ENCODE measurements around the gene MTA3. TPM values are rescaled to one million over a fixed set of nuclear protein-coding genes. Genes with fewer than 3 reads are reported as not detected.
"Not testable (repeated sequence)": the region's sequence is repeated elsewhere in the genome, so short reads cannot be mapped to it uniquely, and the experiment has no call there.

Gene MTA3
- total RNA-seq, 1 donor from 2014 or later = 31.7 TPM

DNA sequence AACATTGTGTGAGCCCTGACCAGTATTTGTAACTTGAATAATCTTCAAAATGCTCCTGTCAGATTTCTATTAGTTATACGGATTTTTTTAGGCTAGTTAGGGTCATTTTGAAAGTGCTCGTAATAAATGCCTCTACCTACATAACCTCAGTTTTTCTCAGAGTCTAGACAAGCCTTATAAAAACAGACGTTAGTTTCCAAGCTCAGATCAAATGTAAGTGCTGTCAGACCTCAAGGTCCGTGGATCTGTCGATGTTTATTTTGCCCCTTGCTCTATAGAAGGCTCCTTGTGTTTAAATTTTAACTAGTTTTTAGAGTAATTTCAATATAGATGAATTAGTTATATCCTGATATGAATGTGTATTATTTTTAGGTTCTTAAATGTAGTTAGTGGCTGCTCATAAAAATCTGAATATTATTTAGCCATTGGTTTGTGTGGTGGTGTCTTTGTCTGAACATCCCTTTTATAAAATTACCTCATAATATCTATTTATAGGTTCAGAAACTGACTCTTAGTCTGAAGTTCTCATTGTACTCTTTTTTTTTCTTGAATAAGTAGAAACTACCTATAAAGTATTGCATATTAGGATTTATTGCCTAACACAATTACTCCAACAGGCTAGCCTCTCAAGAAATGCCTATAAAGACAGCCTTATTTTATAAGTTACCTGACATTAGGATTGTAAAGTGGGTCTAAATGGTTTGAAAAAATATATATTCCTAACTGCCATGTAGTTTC lies 71.1 kb downstream of the MTA3 start:
- no peak overlapping the region for H3K4me3 Mint-ChIP-seq
- H3K9me3 Mint-ChIP-seq = no peaks in the 10 kb centered on the region
- H3K27ac Mint-ChIP-seq = no peak overlapping the region
- H3K27me3 Mint-ChIP-seq = no peaks in the 10 kb centered on the region
- DNase-seq = no peak
- peaks cover 1% of the 10 kb centered on the region for H3K36me3 Mint-ChIP-seq (ENCODE audit: low read depth)
- intact Hi-C loops (cut with micrococcal nuclease) = no loop called here
- peaks cover 6% of the 10 kb centered on the region for H3K4me1 Mint-ChIP-seq

DNA sequence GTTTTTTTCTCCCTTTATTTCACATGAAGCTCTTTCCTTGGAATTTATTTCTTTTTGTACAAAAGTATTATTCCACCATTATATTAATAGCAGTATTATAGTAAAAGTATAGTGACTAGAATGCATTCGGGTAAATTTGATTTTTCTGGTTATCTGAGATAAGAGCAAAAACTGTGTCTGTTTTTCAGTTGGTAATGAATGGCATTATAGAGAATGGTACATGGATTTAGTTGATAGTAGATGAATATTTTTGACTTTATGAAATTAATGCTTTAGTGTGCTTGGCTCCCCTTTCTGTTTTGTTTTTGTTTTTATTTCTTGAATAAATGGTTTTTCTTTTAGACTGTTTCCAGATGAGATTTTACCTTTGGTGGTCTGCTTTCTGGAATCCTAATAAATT lies 71.8 kb downstream of the MTA3 start:
- Mint-ChIP-seq H3K4me1 (peaks cover 9% of the 10 kb centered on the region), H3K36me3 (ENCODE audit: low read depth) (peaks cover 5% of the 10 kb centered on the region), H3K9me3 (no peaks in the 10 kb centered on the region), H3K27ac (no peak overlapping the region), H3K27me3 (no peaks in the 10 kb centered on the region), H3K4me3 (no peak overlapping the region)
- intact Hi-C loops (cut with micrococcal nuclease) = no loop called here
- no peak for DNase-seq

GRCh38 chr2:42642371-42642770 lies 73.9 kb downstream of the MTA3 start:
- H3K9me3 Mint-ChIP-seq; H3K27me3 Mint-ChIP-seq; H3K4me1 Mint-ChIP-seq; H3K4me3 Mint-ChIP-seq; H3K27ac Mint-ChIP-seq; DNase-seq; intact Hi-C loops (cut with micrococcal nuclease): not testable (repeated sequence)
- H3K36me3 Mint-ChIP-seq (ENCODE audit: low read depth) = peaks cover 18% of the 10 kb centered on the region

- Mint-ChIP-seq H3K27me3 (no peaks in the 10 kb centered on the region), H3K9me3 (no peaks in the 10 kb centered on the region), H3K4me1 (peaks cover 15% of the 10 kb centered on the region), H3K27ac (no peak overlapping the region), H3K4me3 (no peak overlapping the region), H3K36me3 (ENCODE audit: low read depth) (peaks cover 21% of the 10 kb centered on the region)
- DNase-seq = no peak
- intact Hi-C loops (cut with micrococcal nuclease) = no loop called here
Measured at GRCh38 chr2:42645551-42645950, 77.1 kb downstream of the MTA3 start.

DNA sequence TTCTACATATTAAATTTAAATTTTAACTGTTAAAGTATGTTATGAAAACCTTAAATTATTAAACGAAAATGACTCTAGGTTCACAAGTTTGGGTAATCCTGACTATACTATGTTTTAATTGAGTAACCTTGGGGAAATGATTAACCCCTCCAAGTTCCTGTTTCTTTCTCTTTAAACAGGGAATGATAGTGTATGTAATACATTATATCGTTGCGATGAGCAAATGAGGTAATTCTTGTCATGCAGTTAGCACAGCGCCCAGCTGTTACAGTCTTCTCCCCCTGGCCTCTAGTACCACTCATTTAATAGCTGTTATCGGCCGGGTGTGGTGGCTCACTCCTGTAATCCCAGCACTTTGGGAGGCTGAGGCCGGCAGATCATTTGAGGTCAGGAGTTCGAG lies 80.4 kb downstream of the MTA3 start:
- Mint-ChIP-seq H3K27ac (no peak overlapping the region), H3K4me1 (peaks cover 28% of the 10 kb centered on the region), H3K9me3 (no peaks in the 10 kb centered on the region), H3K4me3 (no peak overlapping the region), H3K27me3 (no peaks in the 10 kb centered on the region), H3K36me3 (ENCODE audit: low read depth) (peaks cover 21% of the 10 kb centered on the region)
- no peak for DNase-seq
- intact Hi-C loops (cut with micrococcal nuclease) = loop anchor here (2.0 kb wide), 1 partner anchor 30 kb away; no protein-coding TSS in a partner anchor

- intact Hi-C loops (cut with micrococcal nuclease) = loop anchor here (5.0 kb wide), 1 partner anchor 84 kb away; the partner anchor contains the start of gene MTA3
- Mint-ChIP-seq H3K27ac (no peak overlapping the region), H3K4me3 (no peak overlapping the region), H3K4me1 (peaks cover 39% of the 10 kb centered on the region), H3K27me3 (no peaks in the 10 kb centered on the region), H3K36me3 (ENCODE audit: low read depth) (peaks cover 14% of the 10 kb centered on the region), H3K9me3 (no peaks in the 10 kb centered on the region)
- DNase-seq = no peak
Measured at GRCh38 chr2:42651057-42651456, 82.6 kb downstream of the MTA3 start.

DNA sequence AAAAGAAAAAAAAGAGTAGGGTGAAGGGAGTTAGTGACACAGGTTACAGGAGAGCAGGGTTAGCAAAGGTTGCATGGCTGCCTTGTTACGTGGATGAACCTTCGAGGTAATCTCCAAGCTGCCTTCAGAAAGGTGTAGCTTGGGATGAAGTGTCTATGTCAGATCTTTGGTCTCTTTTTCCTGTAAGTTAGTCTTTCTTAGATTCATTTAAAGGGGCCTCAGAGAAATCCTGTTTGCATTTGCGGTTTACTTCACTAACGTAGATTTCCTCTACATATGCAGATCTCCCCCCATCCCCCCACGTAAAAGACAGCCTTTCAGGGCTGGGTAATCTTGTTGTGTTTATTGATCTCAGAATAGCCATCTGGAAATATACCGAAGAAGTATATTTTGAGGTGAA lies 83.7 kb downstream of the MTA3 start:
- peaks cover 39% of the 10 kb centered on the region for H3K4me1 Mint-ChIP-seq
- intact Hi-C loops (cut with micrococcal nuclease) = loop anchor here (5.0 kb wide), 1 partner anchor 85 kb away; the partner anchor contains the start of gene MTA3
- H3K9me3 Mint-ChIP-seq = no peaks in the 10 kb centered on the region
- DNase-seq = peak; percentile 76
- peaks cover 9% of the 10 kb centered on the region for H3K36me3 Mint-ChIP-seq (ENCODE audit: low read depth)
- H3K27me3 Mint-ChIP-seq = no peaks in the 10 kb centered on the region
- H3K27ac Mint-ChIP-seq = peak overlapping the region; percentile 54
- peak overlapping the region; percentile 41 for H3K4me3 Mint-ChIP-seq

DNA sequence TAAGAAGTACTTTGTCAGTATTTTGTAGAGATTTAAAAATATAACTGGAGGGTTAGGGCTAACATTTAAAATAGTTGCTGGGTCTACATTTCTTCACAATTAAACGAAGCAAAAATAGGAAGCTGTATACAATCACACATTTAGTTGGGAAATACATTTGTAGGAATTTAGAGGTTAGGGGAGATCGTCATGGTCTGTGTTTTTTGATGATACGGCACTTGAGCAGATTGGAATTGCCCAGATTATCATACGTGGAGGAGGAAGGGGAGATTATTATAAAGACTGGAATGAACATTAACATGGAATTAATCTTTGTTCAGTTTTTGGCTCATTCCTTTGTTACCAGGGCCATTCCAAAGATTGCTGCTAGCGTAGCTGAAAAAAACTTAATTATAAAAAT lies 84.6 kb downstream of the MTA3 start:
- Mint-ChIP-seq H3K4me1 (peaks cover 39% of the 10 kb centered on the region), H3K36me3 (ENCODE audit: low read depth) (peaks cover 9% of the 10 kb centered on the region), H3K27me3 (no peaks in the 10 kb centered on the region), H3K4me3 (no peak overlapping the region), H3K27ac (no peak overlapping the region), H3K9me3 (no peaks in the 10 kb centered on the region)
- intact Hi-C loops (cut with micrococcal nuclease) = loop anchor here (5.0 kb wide), 1 partner anchor 86 kb away; the partner anchor contains the start of gene MTA3
- DNase-seq = no peak

GRCh38 chr2:42653908-42654445 lies 85.5 kb downstream of the MTA3 start:
- H3K36me3 Mint-ChIP-seq (ENCODE audit: low read depth) = peaks cover 10% of the 10 kb centered on the region
- no peaks in the 10 kb centered on the region for H3K27me3 Mint-ChIP-seq
- H3K9me3 Mint-ChIP-seq = no peaks in the 10 kb centered on the region
- H3K4me1 Mint-ChIP-seq = peaks cover 35% of the 10 kb centered on the region
- no peak for DNase-seq
- H3K4me3 Mint-ChIP-seq = no peak overlapping the region
- intact Hi-C loops (cut with micrococcal nuclease) = loop anchor here (5.0 kb wide), 1 partner anchor 87 kb away; the partner anchor contains the start of gene MTA3
- H3K27ac Mint-ChIP-seq = no peak overlapping the region

DNA sequence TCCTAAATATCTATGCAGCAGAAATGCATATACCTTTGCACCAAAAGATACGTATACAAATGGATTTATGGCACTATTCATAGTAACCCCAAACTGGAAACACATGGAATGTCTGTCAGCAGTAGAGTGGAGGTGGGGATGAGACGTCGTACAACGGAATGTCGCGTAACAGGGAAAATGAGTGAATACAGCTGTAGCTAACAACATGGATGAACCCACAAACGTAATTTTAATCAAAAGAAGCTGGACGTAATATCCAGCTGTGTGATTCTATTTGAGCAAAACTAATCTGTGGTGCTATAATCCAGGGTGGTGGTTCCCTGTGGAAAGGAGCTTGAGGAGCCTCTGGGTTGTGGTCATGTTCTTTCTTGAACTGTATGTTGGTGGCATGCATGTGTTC lies 89.9 kb downstream of the MTA3 start:
- H3K27me3 Mint-ChIP-seq = no peaks in the 10 kb centered on the region
- intact Hi-C loops (cut with micrococcal nuclease) = no loop called here
- H3K36me3 Mint-ChIP-seq (ENCODE audit: low read depth) = peaks cover 15% of the 10 kb centered on the region
- no peak for DNase-seq
- no peak overlapping the region for H3K27ac Mint-ChIP-seq
- no peaks in the 10 kb centered on the region for H3K9me3 Mint-ChIP-seq
- peaks cover 20% of the 10 kb centered on the region for H3K4me1 Mint-ChIP-seq
- no peak overlapping the region for H3K4me3 Mint-ChIP-seq

DNA sequence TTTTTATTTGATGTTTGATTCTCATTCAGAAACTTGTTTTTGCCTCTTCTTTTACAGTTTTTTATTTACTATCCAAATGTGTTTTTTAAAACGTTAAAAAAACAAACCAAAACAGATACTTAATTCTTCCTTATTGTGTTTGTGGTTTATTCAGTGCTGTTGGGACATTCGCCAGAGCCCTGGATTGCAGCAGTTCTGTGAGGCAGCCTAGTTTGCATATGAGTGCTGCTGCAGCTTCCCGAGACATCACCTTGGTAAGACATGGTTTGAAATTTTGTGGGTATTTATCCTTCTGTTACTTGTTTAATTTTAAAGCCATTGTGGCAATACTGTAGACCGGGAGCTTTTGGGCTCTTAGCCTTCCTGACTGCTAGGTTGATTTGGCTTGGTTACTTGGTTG lies 91.2 kb downstream of the MTA3 start:
- H3K9me3 Mint-ChIP-seq = no peaks in the 10 kb centered on the region
- peaks cover 15% of the 10 kb centered on the region for H3K36me3 Mint-ChIP-seq (ENCODE audit: low read depth)
- peaks cover 13% of the 10 kb centered on the region for H3K4me1 Mint-ChIP-seq
- DNase-seq = no peak
- H3K4me3 Mint-ChIP-seq = no peak overlapping the region
- H3K27ac Mint-ChIP-seq = no peak overlapping the region
- H3K27me3 Mint-ChIP-seq = no peaks in the 10 kb centered on the region
- intact Hi-C loops (cut with micrococcal nuclease) = loop anchor here (10.0 kb wide), 1 partner anchor 295 kb away; the partner anchor contains the start of gene COX7A2L

DNA sequence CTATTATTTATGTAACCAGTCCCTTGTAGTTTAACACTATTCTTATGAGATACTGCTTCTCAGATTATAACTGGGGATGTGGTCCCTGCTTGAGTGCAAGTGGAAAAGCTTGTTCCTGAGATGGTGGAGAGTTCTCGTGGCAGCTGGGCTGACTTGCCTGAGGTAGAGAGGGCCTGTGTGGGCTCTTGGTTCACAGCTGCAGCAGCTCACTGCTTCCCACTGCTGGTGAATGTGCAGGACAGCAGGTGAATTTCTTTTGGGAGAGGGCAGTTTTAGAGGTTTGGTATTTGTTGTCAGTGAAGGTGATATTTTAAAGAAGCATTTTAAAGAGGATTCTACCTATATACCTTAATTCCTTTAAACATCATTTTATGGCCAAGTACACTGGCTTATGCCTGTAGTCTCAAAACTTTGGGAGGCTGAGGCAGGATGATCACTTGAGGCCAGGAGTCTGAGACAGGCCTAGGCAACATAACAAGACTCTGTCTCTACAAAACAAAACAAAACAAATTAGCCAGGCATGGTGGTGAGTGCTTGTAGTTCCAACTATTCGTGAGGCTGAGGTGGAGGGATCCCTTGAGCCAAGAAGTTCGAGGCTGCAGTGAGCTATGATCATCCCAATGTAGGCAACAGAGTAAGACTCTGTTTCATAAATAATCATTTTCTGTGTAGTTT lies 94.8 kb downstream of the MTA3 start:
- intact Hi-C loops (cut with micrococcal nuclease) = loop anchor here (1.0 to 10.0 kb wide), 3 partner anchors 150 to 298 kb away; partner anchors contain the start of gene COX7A2L
- peaks cover 8% of the 10 kb centered on the region for H3K36me3 Mint-ChIP-seq (ENCODE audit: low read depth)
- no peaks in the 10 kb centered on the region for H3K9me3 Mint-ChIP-seq
- no peaks in the 10 kb centered on the region for H3K27me3 Mint-ChIP-seq
- H3K27ac Mint-ChIP-seq = no peak overlapping the region
- DNase-seq = peak; percentile 89
- no peak overlapping the region for H3K4me3 Mint-ChIP-seq
- H3K4me1 Mint-ChIP-seq = peaks cover 7% of the 10 kb centered on the region

- H3K9me3 Mint-ChIP-seq = no peaks in the 10 kb centered on the region
- peaks cover 7% of the 10 kb centered on the region for H3K36me3 Mint-ChIP-seq (ENCODE audit: low read depth)
- peaks cover 7% of the 10 kb centered on the region for H3K4me1 Mint-ChIP-seq
- H3K27me3 Mint-ChIP-seq = no peaks in the 10 kb centered on the region
- no peak for DNase-seq
- no peak overlapping the region for H3K27ac Mint-ChIP-seq
- H3K4me3 Mint-ChIP-seq = no peak overlapping the region
- intact Hi-C loops (cut with micrococcal nuclease) = loop anchor here (1.0 to 10.0 kb wide), 3 partner anchors 151 to 299 kb away; partner anchors contain the start of gene COX7A2L
Measured at GRCh38 chr2:42663828-42664227, 95.4 kb downstream of the MTA3 start.

Data from activated CD4-positive, alpha-beta T cell treated with anti-CD3 and anti-CD28 coated beads, Interleukin-2, amount 10 ng/mL, durations not matched to agents 24 days and 14 days (primary cell).